ENCODE results near the gene SORBS1.

DNA sequence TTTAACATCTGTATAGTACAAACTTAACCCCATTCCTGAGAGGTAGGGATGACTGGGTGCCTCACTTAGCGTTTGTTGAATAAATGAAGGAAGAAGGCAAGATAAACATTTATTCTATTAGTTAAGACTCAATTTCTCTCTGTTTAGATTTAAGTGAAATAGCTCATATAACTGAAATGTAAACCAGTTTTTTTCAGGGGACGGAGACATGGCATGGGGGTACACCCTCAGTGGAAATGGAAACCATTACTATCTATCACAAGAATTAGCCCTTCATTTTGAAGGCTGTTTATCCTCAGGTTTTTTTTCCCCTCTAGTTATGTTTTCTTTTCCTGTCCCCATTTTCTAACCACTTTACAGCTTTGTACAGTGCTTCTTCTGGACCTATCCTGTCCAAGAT is 234.8 kb downstream of the SORBS1 start:
- TF ChIP-seq EGR1 (IDR thresholded peaks at IDR 0.05; ENCODE audit: low read depth in 2 of 2), result no peak
- no peak for TF ChIP-seq RAD21 (IDR thresholded peaks at IDR 0.05)

Data from liver (tissue), 2 donors.